CD1c-positive myeloid dendritic cell (primary cell): Measurements from ENCODE around the gene MBP.
A peak's percentile ranks its signal among the peaks of the same experiment; 100 is the strongest.
"Not testable (repeated sequence)": the region's sequence is repeated elsewhere in the genome, so short reads cannot be mapped to it uniquely, and the experiment has no call there.

Source experiments
- DNase-seq: peaks from one replicate; pipeline ENCODE4 v3.0.0-alpha.2; 2016; ENCODE audit errors: extremely low spot score

Gene MBP

DNA sequence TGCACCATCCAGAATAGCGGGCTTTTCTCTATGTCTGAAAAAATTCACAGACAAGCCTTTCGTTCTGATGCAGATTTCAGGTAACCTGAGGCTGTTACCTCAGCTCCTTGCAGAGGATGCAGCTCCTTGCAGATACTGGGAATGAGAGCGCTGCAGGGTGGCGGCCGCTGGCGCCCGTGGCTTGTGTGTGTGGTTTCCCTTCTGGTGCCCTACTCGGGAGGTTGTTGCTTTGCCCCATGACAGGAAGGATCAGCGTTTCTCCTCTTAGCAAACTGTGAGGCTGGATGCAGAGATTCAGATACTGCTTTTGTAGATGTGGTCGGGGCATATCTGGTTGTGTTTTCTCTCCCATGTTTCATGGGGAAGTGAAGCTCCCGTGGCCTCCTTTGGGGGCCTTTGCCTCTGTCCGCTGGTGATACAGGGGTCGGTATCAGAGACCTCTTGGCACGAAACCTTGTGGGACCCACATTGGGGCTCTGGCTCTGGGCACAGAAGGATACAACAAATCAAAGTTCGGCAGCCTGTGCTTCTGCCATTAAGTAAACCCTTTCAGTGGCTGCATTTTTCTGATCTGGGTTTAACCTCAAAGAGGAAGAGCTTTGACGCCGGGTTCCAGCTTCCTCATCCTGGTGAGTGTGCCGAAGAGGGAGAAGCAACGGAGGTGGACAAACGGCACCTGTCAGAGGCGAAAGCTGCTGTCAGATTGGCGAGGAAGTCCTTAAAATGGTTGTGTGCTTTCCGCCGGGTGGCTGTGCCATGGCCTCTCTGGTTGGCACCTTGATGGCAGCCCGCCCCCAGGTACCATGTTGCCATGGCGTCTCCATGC, 127.8 kb downstream of the MBP start:
- DNase-seq = peak; percentile 79

DNA sequence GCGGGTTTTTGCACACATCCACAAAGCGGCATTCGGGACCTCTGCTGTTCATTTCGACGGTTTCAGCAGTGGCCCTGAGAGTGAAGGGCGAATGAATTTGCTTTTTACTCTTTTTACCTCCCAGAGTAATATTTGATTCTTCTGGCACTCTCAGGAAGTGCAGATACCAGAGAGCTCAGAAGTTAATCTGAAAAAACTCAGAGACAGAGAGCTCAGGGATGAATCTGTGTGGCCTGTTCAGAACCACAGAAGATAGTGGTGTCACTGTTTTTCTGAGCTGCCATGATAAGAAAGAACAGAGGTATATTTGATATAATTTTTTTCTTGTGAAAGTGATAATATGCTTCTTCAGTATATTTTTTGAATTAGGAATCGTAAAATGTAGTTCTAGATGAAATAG, 129.3 kb downstream of the MBP start:
- no peak for DNase-seq

- no peak for DNase-seq
Observed at GRCh38 chr18:77002496-77002895, 130.1 kb downstream of the MBP start.

DNA sequence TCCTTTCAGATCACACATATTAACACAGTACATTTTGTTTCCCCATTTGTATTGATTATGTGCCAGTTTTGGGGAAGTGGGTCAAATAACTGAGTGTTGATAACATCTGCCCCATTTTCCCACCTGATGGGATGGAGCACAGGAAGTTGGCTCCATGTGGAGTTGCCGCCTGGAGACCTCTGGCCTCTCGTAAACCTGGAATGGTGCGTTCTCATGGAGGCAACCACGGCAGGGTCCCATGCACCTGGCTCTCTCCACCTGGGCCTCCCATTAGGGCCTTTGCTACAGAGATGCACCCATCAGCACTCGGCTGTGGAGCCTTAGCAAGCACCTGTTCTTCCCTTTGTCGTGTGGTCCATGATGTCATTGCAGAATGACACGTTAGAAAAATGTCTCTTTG, 130.6 kb downstream of the MBP start:
- DNase-seq = no peak

DNA sequence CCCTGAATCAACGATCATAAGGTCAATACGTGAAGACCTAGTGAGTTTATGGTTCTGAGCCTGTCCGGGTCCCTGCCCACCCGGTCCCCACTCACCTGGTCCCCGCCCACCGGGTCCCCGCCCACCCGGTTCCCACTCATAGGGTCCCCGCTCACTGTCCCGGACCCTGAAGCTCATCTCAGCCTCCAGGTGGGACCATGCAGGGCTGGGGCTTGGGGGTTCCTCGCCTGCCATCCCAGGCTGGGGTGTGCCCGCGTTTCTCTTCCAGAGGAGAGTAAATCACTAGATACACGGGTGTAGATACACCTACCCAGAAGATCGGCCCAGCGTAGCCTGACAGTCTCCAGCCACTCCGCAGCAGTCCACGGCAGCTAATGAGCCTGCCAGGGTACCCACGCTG, 131.5 kb downstream of the MBP start:
- no peak for DNase-seq

DNA sequence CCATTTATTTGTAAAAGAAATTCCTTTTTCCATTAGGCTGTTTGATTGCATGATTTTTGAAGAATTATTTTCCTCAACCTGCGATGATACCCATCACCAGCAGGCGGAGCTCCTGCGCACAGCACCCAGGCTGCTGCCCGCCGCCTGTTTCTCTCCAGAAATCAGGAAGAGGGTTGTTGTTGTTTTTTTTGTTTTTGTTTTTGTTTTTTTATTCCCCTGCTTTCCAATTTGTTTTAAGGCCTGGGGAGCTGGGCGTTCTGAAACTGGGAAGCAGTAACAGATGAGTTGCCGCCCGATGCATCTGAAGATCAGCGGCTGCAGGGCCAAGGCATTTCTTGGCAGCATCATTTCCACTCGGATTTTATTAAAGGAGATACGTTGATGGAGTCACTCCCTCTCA, 132.1 kb downstream of the MBP start:
- DNase-seq = peak; percentile 78

DNA sequence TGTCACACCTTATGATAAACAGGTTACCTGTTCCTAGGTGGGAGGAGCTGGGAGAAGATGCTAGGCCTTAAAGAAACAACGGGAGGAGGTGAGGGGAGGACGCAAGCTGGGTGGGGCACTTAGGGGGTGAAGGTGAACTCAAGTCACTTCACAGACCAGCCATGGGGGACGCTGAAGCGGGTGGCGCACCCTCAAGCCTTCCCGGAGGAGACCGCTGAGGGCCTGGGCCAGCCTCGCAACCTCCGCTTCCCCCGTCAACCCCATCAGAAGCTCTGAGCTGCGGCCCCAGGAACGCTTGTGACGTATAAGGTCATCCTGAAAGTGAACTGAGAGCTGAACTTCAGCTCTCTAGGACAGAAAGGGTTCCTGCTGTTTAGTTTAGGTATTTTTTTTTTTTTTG, 133.5 kb downstream of the MBP start:
- no peak for DNase-seq

DNA sequence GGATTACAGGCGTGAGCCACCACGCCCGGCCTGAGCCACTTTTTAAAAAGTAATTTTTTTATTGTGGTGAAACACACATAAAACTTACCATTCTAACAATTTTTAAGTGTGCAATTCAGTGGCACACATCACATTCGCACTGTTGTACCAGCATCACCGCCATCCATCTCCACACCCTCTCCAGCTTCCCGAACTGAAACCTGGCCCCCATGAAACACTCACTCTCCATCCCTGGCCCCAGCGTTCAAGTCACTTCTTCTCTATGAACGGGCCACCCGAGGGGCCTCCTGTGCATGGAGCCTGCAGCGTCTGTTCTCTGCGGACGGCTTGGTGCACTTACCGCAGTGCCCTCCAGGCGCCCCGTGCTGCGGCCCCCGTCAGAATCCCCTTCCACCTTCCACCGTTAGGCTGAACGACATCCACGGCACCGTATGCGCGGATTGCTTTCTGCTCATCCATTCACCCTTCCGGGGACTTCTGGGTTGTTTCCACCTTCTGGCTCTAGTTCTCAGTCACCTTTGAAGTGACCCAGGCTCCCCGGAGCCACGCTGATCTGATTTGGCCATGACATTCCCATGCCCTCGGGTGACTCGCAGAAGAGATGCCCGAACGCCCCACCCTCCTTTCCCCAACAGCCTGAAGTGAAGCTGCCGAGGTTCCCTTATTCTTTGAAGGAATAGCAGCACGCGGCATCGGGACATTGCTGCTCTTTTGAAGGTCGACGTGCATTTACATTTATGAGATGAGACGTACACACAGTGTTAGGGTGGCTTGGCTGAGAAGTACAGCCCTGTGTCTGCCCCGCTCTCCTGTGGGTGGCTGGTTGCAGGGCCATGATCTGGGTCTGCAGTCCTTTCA, 134.4 kb downstream of the MBP start:
- DNase-seq = no peak

DNA sequence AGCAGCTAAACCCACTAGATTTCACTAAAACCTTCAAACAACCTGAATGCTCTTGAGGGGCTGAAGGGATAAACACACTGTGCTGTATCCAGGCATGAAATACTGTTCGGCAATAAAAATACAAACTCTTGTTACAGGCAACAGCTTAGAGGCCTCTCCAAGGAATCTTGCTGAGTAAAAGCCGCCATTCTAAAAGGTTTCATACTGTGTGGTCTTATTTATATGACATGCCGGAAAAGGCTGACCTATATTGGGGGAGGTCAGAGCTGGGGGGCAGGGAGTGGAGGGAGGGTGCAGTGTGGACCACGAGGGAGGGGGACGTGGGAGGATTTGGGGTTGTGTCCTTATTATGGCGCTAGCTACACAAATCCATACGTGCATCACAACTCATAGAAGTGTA, 136.2 kb downstream of the MBP start:
- DNase-seq = no peak

GRCh38 chr18:76995896-76996295, 136.7 kb downstream of the MBP start:
- DNase-seq = no peak

- no peak for DNase-seq
Observed at GRCh38 chr18:76994086-76994654, 138.4 kb downstream of the MBP start.

- DNase-seq = no peak
Observed at GRCh38 chr18:76993573-76993972, 139.0 kb downstream of the MBP start.

- no peak for DNase-seq
Observed at GRCh38 chr18:76993085-76993382, 139.5 kb downstream of the MBP start.

DNA sequence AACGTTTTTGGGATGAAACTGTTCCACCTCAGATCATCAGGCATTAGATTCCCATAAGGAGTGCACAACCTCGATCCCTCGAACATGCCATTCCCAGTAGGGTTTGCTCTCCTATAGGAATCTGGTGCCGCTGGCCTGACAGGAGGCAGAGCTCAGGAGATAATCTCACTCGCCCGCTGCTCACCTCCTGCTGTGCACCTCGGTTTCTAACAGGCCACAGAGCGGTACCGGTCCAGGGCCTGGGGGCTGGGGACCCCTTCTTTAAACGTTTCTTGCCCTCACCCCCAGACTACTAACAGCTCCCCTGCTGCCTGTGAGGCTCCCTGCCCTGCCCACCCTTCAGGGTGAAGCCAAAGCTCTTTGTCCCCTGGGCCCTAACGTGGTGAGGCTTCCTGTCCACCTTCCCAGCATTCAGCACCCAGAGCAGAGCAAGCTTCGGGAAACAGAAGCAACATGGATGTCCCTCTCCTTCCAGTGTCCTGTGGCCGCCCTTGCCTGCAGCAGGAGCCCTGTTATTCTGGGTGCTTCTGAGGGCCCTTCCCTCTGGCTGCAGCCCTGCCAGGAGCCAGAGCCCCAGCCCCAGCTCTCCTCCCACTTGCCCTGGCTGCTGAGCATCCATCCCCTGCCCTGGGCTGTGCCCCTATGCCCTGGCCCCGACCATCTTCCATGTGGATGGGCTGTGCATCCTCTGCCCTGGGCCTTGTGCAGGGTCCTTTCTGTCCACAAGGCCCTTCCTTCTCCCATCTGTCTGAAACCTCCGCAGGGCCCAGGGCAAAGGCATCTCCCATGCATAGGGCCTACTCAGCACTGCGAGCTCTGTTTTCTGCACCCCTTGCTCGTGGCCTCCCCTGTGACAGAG, 140.1 kb downstream of the MBP start:
- no peak for DNase-seq

DNA sequence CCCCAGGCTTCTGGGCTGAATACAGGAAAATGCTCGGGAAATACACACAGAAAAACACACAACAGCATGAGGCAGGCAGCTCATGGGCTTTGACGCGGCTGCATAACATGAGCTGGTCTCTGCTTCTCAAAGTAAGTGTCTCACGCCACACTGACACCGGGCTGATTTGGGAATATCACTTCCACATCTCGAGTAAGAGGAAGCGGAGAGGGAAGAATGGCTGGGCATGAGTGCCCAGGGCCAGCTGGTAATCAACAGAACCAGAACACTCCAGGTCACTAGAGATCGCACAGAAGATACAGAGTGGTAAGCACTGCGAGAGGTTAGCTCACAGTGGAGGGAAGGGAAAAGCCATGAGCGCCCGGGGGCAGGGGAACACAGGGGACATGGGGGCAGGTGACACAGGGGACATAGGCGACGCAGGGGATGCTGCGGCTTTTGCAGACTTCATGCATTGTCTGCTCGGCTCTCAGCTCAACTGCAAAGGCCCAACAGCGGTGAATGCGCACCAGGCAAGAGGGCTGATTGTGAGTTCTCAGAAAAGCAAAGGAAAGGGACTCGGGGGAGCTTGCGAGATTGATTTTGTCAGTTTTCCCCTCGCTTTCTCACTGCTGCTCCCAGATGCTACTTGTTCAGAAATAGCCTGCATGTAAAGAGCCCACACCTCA, 141.4 kb downstream of the MBP start:
- peak; percentile 64 for DNase-seq

GRCh38 chr18:76990343-76991020, 142.1 kb downstream of the MBP start:
- not testable (repeated sequence) for DNase-seq

GRCh38 chr18:76989647-76990190, 142.9 kb downstream of the MBP start:
- no peak for DNase-seq

- no peak for DNase-seq
Observed at GRCh38 chr18:76988827-76989646, 143.5 kb downstream of the MBP start.

DNA sequence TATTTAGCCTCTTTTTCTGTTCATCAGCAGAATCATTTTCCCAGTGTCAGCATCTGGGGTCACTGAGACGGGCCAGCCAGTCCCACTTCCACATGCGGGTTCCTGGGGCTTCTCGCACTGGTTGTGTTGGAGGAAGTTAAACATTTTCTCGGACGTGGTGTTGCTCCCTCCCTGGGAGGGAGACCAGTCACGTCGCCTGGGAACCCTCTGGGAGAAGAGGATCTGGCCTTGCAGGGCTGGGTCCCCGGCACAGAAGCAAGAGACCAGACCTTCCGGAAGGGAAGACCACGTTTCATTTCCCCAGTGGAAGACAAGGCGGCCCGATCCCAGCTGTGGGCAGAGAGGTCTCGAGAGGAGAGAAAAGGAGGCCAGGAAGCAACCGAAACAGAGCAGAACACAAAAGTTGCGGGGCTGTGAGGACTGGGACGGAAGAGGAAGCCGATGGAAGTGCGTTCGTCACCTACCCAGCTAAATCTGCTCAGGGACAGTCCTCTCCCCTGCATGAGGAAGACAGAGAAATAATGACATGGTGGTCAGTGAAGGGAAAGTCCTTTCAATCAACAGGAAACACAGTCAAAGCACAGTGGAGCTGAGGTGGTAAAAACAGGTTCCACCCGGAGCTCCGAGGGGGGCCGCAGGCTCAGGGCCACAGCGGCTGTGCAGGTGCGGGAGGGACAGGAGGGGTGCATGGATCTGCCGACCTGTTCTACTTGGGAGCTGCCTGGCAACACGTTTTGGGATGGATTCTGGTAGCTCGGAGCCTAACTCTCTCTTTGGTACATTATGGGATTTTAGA, 144.4 kb downstream of the MBP start:
- DNase-seq = peak; percentile 74
